ENCODE data around the gene NDN. TPM values are rescaled to one million over a fixed set of nuclear protein-coding genes. Genes with fewer than 3 reads are reported as not detected.
A peak's percentile ranks its signal among the peaks of the same experiment; 100 is the strongest.
"Not testable (repeated sequence)": the region's sequence is repeated elsewhere in the genome, so short reads cannot be mapped to it uniquely, and the experiment has no call there.

Gene NDN
- total RNA-seq, result 10 to 100 TPM in 2 of 4 donors, 1 to 10 TPM in 2; 5.6 to 28.3 (median 10.4) TPM

- WGBS, 2 donors, result 24 to 35% methylated on average over 36 to 37 of the region's 38 CpGs
- DNase-seq (ENCODE audit: low spot score in 2 of 2), result no peak
- peak within 1 kb of the TSS; percentile 15 for H3K4me3 ChIP-seq (ENCODE audit: low read depth, poor library complexity, severe bottlenecking)
- intact Hi-C loops (cut with DNase I; ENCODE audit: low total_unique reads), result no loop called here
- TF ChIP-seq POLR2A (IDR thresholded peaks at IDR 0.05), result no peak
- TF ChIP-seq CTCF (IDR thresholded peaks at IDR 0.05), result no peak
These were observed at the start of gene NDN for GRCh38 chr15:23687143-23687470. Gene NDN, minus strand, starts transcription at chr15:23687305. Its CDS starts 88 bp downstream, at chr15:23687217.

- intact Hi-C loops (cut with DNase I; ENCODE audit: low total_unique reads), result no loop called here
- 36 to 47% methylated on average over 5 of the region's 5 CpGs for WGBS, 2 donors
These were observed 49.0 kb upstream of the NDN start for GRCh38 chr15:23736033-23736673.

GRCh38 chr15:23734862-23735261 lies 47.8 kb upstream of the NDN start:
- intact Hi-C loops (cut with DNase I; ENCODE audit: low total_unique reads), result no loop called here
- WGBS, 2 donors, result 50 to 56% methylated on average over 4 of the region's 4 CpGs
- no peak for DNase-seq (ENCODE audit: low spot score in 2 of 2)
- no peak overlapping the region for H3K4me3 ChIP-seq (ENCODE audit: low read depth, poor library complexity, severe bottlenecking)
- TF ChIP-seq POLR2A (IDR thresholded peaks at IDR 0.05), result no peak
- TF ChIP-seq CTCF (IDR thresholded peaks at IDR 0.05), result no peak

More at GRCh38 chr15:23736033-23736673, 49.0 kb upstream of the NDN start:
- TF ChIP-seq CTCF (IDR thresholded peaks at IDR 0.05) (no peak), POLR2A (IDR thresholded peaks at IDR 0.05) (no peak)
- no peak overlapping the region for H3K4me3 ChIP-seq (ENCODE audit: low read depth, poor library complexity, severe bottlenecking)
- no peak for DNase-seq (ENCODE audit: low spot score in 2 of 2)

- intact Hi-C loops (cut with DNase I; ENCODE audit: low total_unique reads); DNase-seq (ENCODE audit: low spot score in 2 of 2): not testable (repeated sequence)
- WGBS, 2 donors, result 81 to 83% methylated on average over 28 of the region's 28 CpGs
These were observed 27.0 kb upstream of the NDN start for GRCh38 chr15:23713874-23714656.

GRCh38 chr15:23708332-23708731 lies 21.2 kb upstream of the NDN start:
- intact Hi-C loops (cut with DNase I; ENCODE audit: low total_unique reads), result no loop called here
- no peak for DNase-seq (ENCODE audit: low spot score in 2 of 2)
- no peak overlapping the region for H3K4me3 ChIP-seq (ENCODE audit: low read depth, poor library complexity, severe bottlenecking)
- no peak for TF ChIP-seq CTCF (IDR thresholded peaks at IDR 0.05)
- no peak for TF ChIP-seq POLR2A (IDR thresholded peaks at IDR 0.05)
- WGBS, 2 donors, result 63 to 74% methylated on average over 1 of the region's 1 CpG

More at GRCh38 chr15:23713874-23714656, 27.0 kb upstream of the NDN start:
- not testable (repeated sequence) for H3K4me3 ChIP-seq (ENCODE audit: low read depth, poor library complexity, severe bottlenecking)

GRCh38 chr15:23695282-23695681 lies 8.2 kb upstream of the NDN start:
- TF ChIP-seq CTCF (IDR thresholded peaks at IDR 0.05) (no peak), POLR2A (IDR thresholded peaks at IDR 0.05) (no peak)
- DNase-seq (ENCODE audit: low spot score in 2 of 2), result no peak
- H3K4me3 ChIP-seq (ENCODE audit: low read depth, poor library complexity, severe bottlenecking), result no peak overlapping the region
- intact Hi-C loops (cut with DNase I; ENCODE audit: low total_unique reads), result no loop called here
- WGBS, 2 donors, result 68 to 72% methylated on average over 2 of the region's 2 CpGs

Data from lower leg skin (tissue), 4 donors.